ENCODE measurements around the gene HAUS6.

DNA sequence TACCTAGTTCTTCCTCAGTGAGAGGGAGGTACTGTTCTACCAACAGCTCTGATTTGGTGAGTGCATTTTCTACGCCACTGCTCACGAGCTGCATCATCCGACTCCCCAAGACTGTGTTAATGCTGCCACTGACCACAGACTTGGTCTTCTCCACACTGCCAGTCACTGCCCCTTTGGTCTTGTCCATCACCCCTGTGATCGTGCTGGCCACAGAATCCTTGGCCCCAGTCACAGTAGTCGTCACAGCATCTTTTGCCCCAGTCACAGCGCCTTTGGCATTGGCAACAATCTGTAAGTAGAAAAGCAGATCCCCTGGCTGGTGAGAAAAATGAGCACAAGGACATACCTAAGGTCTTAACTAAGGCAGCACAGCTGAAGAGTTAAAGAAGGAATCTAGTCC, 18.2 kb upstream of the HAUS6 start:
- TF ChIP-seq, protein P1, sequence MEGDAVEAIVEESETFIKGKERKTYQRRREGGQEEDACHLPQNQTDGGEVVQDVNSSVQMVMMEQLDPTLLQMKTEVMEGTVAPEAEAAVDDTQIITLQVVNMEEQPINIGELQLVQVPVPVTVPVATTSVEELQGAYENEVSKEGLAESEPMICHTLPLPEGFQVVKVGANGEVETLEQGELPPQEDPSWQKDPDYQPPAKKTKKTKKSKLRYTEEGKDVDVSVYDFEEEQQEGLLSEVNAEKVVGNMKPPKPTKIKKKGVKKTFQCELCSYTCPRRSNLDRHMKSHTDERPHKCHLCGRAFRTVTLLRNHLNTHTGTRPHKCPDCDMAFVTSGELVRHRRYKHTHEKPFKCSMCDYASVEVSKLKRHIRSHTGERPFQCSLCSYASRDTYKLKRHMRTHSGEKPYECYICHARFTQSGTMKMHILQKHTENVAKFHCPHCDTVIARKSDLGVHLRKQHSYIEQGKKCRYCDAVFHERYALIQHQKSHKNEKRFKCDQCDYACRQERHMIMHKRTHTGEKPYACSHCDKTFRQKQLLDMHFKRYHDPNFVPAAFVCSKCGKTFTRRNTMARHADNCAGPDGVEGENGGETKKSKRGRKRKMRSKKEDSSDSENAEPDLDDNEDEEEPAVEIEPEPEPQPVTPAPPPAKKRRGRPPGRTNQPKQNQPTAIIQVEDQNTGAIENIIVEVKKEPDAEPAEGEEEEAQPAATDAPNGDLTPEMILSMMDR (IDR thresholded peaks at IDR 0.05 in 8 of 11, conservative IDR thresholded peaks at IDR 0.05 in 3 of 11) = no peak
- no peak for TF ChIP-seq POLR2AphosphoS5 (IDR thresholded peaks at IDR 0.05)

Measured in spleen (tissue), 7 donors.